Measurements from ENCODE around the gene ZNF579.

DNA sequence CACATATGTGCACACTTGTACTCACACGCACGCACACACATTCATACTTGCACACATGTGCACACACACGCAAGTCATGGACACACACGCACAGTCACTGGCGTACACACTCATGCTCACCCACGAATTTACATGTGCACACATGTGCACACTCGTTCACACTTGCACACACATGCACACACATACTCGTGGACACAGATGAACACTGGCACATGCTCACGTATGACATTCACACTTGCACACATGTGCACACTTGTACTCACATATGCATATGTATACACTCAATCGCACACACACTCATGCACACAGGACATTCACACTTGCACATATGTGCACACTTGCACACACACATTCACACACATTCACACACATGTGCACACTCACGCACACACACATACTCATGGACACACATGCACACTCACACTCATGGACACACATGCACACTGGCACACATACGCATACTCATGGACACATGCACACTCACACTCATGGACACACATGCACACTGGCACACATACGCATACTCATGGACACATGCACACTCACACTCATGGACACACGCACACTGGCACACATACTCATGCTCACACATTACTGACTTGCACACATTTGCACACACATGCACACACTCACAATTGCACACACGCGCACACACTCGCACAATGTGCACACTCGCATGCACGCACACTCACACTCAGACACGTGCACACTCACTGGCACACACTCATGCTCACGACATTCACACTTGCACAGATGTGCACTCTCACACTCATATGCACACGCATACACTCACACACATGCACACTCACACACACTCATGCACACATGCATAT lies 53.2 kb downstream of the ZNF579 start:
- TF ChIP-seq CTCF (conservative IDR thresholded peaks at IDR 0.05; ENCODE audit: low read length), result no peak
- TF ChIP-seq EZH2phosphoT487 (IDR thresholded peaks at IDR 0.05; ENCODE audit: borderline replicate concordance, low read depth, low read length), result no peak

Measured in OCI-LY7 (cell line).